Astrocyte (in vitro differentiated cells and primary cell): ENCODE measurements around the gene ELMOD3. TPM values are rescaled to one million over a fixed set of nuclear protein-coding genes. Genes with fewer than 3 reads are reported as not detected.

Source experiments
- DNase-seq: peaks from one replicate; pipeline ENCODE4 v3.0.0-alpha.2; 2010; ENCODE audit warnings: low read depth
- FAIRE-seq: peaks from 2 replicates; lab custom pipeline; 2011; peaks lifted over from hg19 to GRCh38; lab: Jason Lieb, UNC
- H2AFZ ChIP-seq: 2 replicates; pipeline ENCODE4 v1.6.0; 2012; ENCODE audit warnings: low read depth, low read length, inconsistent platforms
- H3K27ac ChIP-seq: 2 replicates; pipeline ENCODE4 v1.5.1; 2011; ENCODE audit warnings: low read depth, low read length, inconsistent platforms
- H3K27me3 ChIP-seq: 2 replicates; pipeline ENCODE4 v1.6.0; 2011; ENCODE audit warnings: low read length, inconsistent platforms; ENCODE audit not compliant: insufficient read depth
- H3K36me3 ChIP-seq: 2 replicates; pipeline ENCODE4 v1.5.1; 2011; ENCODE audit warnings: low read length, inconsistent platforms; ENCODE audit not compliant: insufficient read depth
- H3K4me1 ChIP-seq: 2 replicates; pipeline ENCODE4 v1.5.1; 2011; ENCODE audit warnings: low read length, inconsistent platforms; ENCODE audit not compliant: insufficient read depth
- H3K4me2 ChIP-seq: 2 replicates; pipeline ENCODE4 v1.6.0; 2012; ENCODE audit warnings: low read length, inconsistent platforms
- H3K4me3 ChIP-seq: 2 replicates; pipeline ENCODE4 v1.5.1; 2011; ENCODE audit warnings: low read depth, mild to moderate bottlenecking, low read length, inconsistent platforms; ENCODE audit not compliant: insufficient read depth
- H3K79me2 ChIP-seq: 2 replicates; pipeline ENCODE4 v1.6.0; 2012; ENCODE audit warnings: mild to moderate bottlenecking, low read length, inconsistent platforms; ENCODE audit not compliant: insufficient read depth
- H3K9ac ChIP-seq: 2 replicates; pipeline ENCODE4 v1.6.0; 2012; ENCODE audit warnings: mild to moderate bottlenecking, low read length, inconsistent platforms
- H3K9me3 ChIP-seq: 2 replicates; pipeline ENCODE4 v1.5.1; 2012; ENCODE audit warnings: low read depth, mild to moderate bottlenecking, low read length, inconsistent platforms; ENCODE audit not compliant: insufficient read depth
- H4K20me1 ChIP-seq: 2 replicates; pipeline ENCODE4 v1.6.0; 2012; ENCODE audit warnings: low read length, inconsistent platforms; ENCODE audit not compliant: insufficient read depth
- H3K27ac Mint-ChIP-seq: one replicate; pipeline ENCODE4 v1.8.0; 2021; ENCODE audit warnings: mild to moderate bottlenecking, mixed read lengths; ENCODE audit not compliant: unreplicated experiment
- H3K27me3 Mint-ChIP-seq: one replicate; pipeline ENCODE4 v1.8.0; 2021; ENCODE audit warnings: low read depth, mixed read lengths; ENCODE audit not compliant: unreplicated experiment
- H3K36me3 Mint-ChIP-seq: one replicate; pipeline ENCODE4 v1.8.0; 2021; ENCODE audit warnings: low read depth, mixed read lengths; ENCODE audit not compliant: unreplicated experiment
- H3K4me1 Mint-ChIP-seq: one replicate; pipeline ENCODE4 v1.8.0; 2021; ENCODE audit warnings: low read depth, mixed read lengths; ENCODE audit not compliant: unreplicated experiment
- H3K4me3 Mint-ChIP-seq: one replicate; pipeline ENCODE4 v1.8.0; 2021; ENCODE audit warnings: mild to moderate bottlenecking, moderate library complexity, mixed read lengths; ENCODE audit not compliant: unreplicated experiment
- H3K9me3 Mint-ChIP-seq: one replicate; pipeline ENCODE4 v1.8.0; 2021; ENCODE audit warnings: mild to moderate bottlenecking, mixed read lengths; ENCODE audit not compliant: unreplicated experiment
- EZH2 ChIP-seq: IDR thresholded peaks from 2 replicates; pipeline ENCODE4 v1.6.1; 2012; ENCODE audit warnings: mild to moderate bottlenecking, low read length, inconsistent platforms; ENCODE audit not compliant: insufficient read depth
- total RNA-seq: library from RNA; stranded (reverse); gene quantifications from 2 replicates; pipeline ENCODE4 v1.2.1, GENCODE V29; 2021
- TF ChIP-seq, protein P1 (sequence below): IDR thresholded peaks from 2 replicates; pipeline ENCODE4 v1.5.1; 2011; ENCODE audit warnings: low read depth, mild to moderate bottlenecking, inconsistent platforms, low read length, moderate library complexity; ENCODE audit not compliant: insufficient read depth

ELMOD3 gene
- total RNA-seq, 1 donor from 2014 or later: 11.7 TPM

DNA sequence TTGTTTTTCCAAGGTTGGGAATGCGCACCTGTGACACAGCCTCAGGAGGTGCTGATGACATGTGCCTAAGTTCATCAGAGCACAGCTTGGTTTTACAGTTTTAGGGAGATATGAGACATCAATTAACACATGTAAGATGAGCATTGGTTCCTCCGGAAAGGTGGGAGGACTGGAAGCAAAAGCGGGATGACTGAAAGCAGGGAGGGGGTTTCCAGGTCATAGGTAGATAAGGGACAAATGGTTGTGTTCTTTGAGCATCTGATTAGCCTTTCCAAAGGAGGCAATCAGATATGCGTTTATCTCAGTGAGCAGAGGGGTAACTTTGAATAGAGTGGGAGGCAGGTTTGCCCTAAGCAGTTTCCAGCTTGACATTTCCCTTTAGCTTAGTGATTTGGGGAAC, 29.3 kb downstream of the ELMOD3 start:
- Histone ChIP-seq H3K9ac (no peak overlapping the region), H3K4me1 (no peaks in the 10 kb centered on the region), H2AFZ (no peak overlapping the region), H3K79me2 (no peaks in the 10 kb centered on the region), H3K36me3 (peaks cover 12% of the 10 kb centered on the region), H3K4me2 (no peak overlapping the region), H3K27me3 (no peaks in the 10 kb centered on the region), H3K27ac (no peak overlapping the region), H3K9me3 (no peaks in the 10 kb centered on the region), H3K4me3 (no peak overlapping the region), H4K20me1 (no peaks in the 10 kb centered on the region)
- no peak for FAIRE-seq
- Mint-ChIP-seq H3K9me3 (peaks cover 10% of the 10 kb centered on the region), H3K27me3 (no peaks in the 10 kb centered on the region), H3K36me3 (peaks cover 35% of the 10 kb centered on the region), H3K4me1 (peaks cover 5% of the 10 kb centered on the region), H3K27ac (no peak overlapping the region), H3K4me3 (no peak overlapping the region)
- TF ChIP-seq EZH2: no peak
- TF ChIP-seq, protein P1, sequence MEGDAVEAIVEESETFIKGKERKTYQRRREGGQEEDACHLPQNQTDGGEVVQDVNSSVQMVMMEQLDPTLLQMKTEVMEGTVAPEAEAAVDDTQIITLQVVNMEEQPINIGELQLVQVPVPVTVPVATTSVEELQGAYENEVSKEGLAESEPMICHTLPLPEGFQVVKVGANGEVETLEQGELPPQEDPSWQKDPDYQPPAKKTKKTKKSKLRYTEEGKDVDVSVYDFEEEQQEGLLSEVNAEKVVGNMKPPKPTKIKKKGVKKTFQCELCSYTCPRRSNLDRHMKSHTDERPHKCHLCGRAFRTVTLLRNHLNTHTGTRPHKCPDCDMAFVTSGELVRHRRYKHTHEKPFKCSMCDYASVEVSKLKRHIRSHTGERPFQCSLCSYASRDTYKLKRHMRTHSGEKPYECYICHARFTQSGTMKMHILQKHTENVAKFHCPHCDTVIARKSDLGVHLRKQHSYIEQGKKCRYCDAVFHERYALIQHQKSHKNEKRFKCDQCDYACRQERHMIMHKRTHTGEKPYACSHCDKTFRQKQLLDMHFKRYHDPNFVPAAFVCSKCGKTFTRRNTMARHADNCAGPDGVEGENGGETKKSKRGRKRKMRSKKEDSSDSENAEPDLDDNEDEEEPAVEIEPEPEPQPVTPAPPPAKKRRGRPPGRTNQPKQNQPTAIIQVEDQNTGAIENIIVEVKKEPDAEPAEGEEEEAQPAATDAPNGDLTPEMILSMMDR: no peak
- DNase-seq: no peak

DNA sequence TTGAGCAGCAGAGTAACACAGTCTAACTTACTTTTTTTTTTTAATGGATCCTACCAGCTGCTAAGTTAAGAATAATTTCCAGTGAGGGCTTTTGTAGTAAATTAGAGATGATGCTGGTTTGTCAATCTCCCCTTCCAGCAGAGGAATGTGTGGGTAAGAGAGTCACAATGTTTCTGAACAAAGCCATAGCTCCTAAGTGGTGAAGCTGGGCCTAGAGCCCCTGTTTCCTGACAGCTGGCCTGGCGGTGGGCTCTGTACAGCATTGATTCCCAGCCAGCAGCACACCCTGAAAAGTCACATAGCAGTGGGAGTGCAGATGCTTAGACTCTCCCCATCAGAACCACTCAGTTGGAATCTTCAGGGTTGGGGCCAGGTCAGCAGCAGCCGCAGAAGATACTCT, 31.2 kb downstream of the ELMOD3 start:
- H3K4me1 ChIP-seq: no peaks in the 10 kb centered on the region
- H3K36me3 Mint-ChIP-seq: peaks cover 34% of the 10 kb centered on the region
- H3K4me1 Mint-ChIP-seq: peaks cover 5% of the 10 kb centered on the region
- no peak overlapping the region for H3K9ac ChIP-seq
- H3K27me3 ChIP-seq: no peaks in the 10 kb centered on the region
- DNase-seq: no peak
- H3K27ac ChIP-seq: no peak overlapping the region
- no peak overlapping the region for H3K4me2 ChIP-seq
- H2AFZ ChIP-seq: no peak overlapping the region
- no peak overlapping the region for H3K27ac Mint-ChIP-seq
- no peak overlapping the region for H3K4me3 Mint-ChIP-seq
- peaks cover 4% of the 10 kb centered on the region for H3K36me3 ChIP-seq
- H4K20me1 ChIP-seq: no peaks in the 10 kb centered on the region
- H3K9me3 ChIP-seq: no peaks in the 10 kb centered on the region
- FAIRE-seq: no peak
- H3K4me3 ChIP-seq: no peak overlapping the region
- TF ChIP-seq, protein P1: no peak
- no peak for TF ChIP-seq EZH2
- no peaks in the 10 kb centered on the region for H3K79me2 ChIP-seq
- peaks cover under 1% of the 10 kb centered on the region for H3K9me3 Mint-ChIP-seq
- no peaks in the 10 kb centered on the region for H3K27me3 Mint-ChIP-seq

DNA sequence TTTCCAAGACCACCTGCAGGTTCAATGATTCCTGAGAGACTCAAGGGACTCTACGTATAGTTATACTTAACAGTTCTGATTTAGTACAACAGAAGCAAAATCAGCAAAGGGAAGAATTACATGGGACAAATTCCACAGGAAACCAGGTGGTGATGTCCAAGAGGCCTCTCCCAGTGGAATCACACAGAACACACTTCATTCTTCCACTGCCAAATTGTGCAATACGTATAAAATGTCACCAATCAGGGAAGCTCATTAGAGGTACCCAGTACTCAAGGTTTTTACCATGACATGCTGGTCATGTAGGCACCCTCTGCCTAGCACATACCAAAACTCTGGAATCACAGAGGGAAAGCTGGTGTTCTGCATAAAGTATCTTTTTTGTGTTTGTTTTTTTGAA, 33.2 kb downstream of the ELMOD3 start:
- Mint-ChIP-seq H3K27ac (no peak overlapping the region), H3K36me3 (peaks cover 30% of the 10 kb centered on the region), H3K4me3 (no peak overlapping the region), H3K27me3 (no peaks in the 10 kb centered on the region), H3K9me3 (no peaks in the 10 kb centered on the region), H3K4me1 (peaks cover 5% of the 10 kb centered on the region)
- Histone ChIP-seq H3K9me3 (no peaks in the 10 kb centered on the region), H3K27me3 (no peaks in the 10 kb centered on the region), H3K4me1 (no peaks in the 10 kb centered on the region), H3K9ac (no peak overlapping the region), H3K4me3 (no peak overlapping the region), H2AFZ (no peak overlapping the region), H3K4me2 (no peak overlapping the region), H3K36me3 (peaks cover 5% of the 10 kb centered on the region), H3K27ac (no peak overlapping the region), H3K79me2 (no peaks in the 10 kb centered on the region), H4K20me1 (no peaks in the 10 kb centered on the region)
- FAIRE-seq (no peak), DNase-seq (no peak)
- TF ChIP-seq EZH2: no peak
- TF ChIP-seq, protein P1: no peak
